Activated B cell treated with CpG ODN at 0.5 μM for 24 hours (primary cell): ENCODE measurements around the gene SEPTIN12. TPM values are rescaled to one million over a fixed set of nuclear protein-coding genes. Genes with fewer than 3 reads are reported as not detected.

Source experiments
- ATAC-seq: fragments of 200-7000 bp; cut with Tn5 transposase; one replicate; pipeline ENCODE4 v1.10.0; 2021; ENCODE audit warnings: low read depth, mild to moderate bottlenecking, moderate library complexity
- CTCF ChIA-PET: fragments of 350-600 bp; sonication (Branson Sonifier 250); formaldehyde crosslinking; loops from one replicate; lab custom pipeline; 2021; ENCODE audit warnings: antibody characterized with exemption; lab: Charles Lee
- POLR2A ChIA-PET: fragments of 350-600 bp; sonication (Branson Sonifier 250); formaldehyde crosslinking; loops from one replicate; lab custom pipeline; 2021; ENCODE audit warnings: antibody characterized with exemption; lab: Charles Lee
- DNase-seq: peaks from one replicate; pipeline ENCODE4 v3.0.0; 2022
- H3K27ac Mint-ChIP-seq: one replicate; pipeline ENCODE4 v1.8.0; 2020; ENCODE audit warnings: mixed read lengths
- H3K27me3 Mint-ChIP-seq: one replicate; pipeline ENCODE4 v1.8.0; 2021; ENCODE audit warnings: mixed read lengths
- H3K36me3 Mint-ChIP-seq: one replicate; pipeline ENCODE4 v1.8.0; 2021; ENCODE audit warnings: low read depth, mixed read lengths
- H3K4me1 Mint-ChIP-seq: one replicate; pipeline ENCODE4 v1.8.0; 2021; ENCODE audit warnings: mixed read lengths
- H3K4me3 Mint-ChIP-seq: one replicate; pipeline ENCODE4 v1.8.0; 2020; ENCODE audit warnings: mild to moderate bottlenecking, mixed read lengths
- H3K9me3 Mint-ChIP-seq: one replicate; pipeline ENCODE4 v1.8.0; 2020; ENCODE audit warnings: mixed read lengths
- CTCF ChIP-seq: fragments of 200-600 bp; IDR thresholded peaks from one replicate; pipeline ENCODE4 v1.8.0; 2022; ENCODE audit warnings: antibody characterized with exemption, mild to moderate bottlenecking
- intact Hi-C: fragments of 100-400 bp; cut with micrococcal nuclease; formaldehyde crosslinking; loops from one replicate; pipeline ENCODE4 v1.15.1; 2024
- total RNA-seq: library from RNA; stranded (reverse); gene quantifications from 2 replicates; pipeline ENCODE4 v1.2.3, GENCODE V29; 2022

SEPTIN12 gene
- total RNA-seq, 1 donor from 2014 or later, result not detected

DNA sequence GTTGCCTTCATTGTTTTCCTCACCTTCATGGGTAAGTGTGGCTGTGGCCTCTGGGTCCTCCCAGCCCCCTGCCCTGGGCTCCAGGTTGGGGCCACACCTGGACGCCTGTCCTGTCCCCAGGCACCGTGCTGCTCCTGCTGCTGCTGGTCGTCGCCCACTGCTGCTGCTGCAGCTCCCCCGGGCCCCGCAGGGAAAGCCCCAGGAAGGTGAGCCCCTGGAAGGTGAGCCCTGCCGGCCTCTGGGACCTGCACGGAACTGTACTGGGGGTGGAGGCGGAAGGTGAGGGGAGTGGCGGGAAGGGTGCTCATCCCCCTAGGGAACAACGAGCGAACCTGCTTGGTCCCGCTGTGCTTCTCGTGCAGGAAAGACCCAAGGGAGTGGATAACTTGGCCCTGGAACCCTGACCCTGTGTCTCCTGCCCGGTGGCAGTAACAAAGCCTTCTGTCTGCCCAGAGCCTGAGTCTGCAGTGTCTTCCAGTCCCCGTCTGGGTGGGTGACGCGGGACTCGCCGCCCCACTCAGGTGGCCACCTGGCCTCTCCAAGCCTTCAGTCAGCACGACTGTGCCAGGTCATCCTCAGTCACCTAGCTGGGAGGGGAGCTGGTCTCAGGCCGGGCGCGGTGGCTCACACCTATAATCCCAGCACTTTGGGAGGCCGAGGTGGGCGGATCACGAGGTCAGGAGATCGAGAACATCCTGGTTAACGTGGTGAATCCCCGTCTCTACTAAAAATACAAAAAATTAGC is 7.9 kb upstream of the SEPTIN12 start:
- ATAC-seq, result no peak
- no peak for TF ChIP-seq CTCF
- POLR2A ChIA-PET, result interaction anchor here (0.6 kb wide), 1 partner anchor 11 kb away, joined by 12 read pairs; no protein-coding TSS in a partner anchor
- H3K4me1 Mint-ChIP-seq, result peaks cover 10% of the 10 kb centered on the region
- intact Hi-C loops, result no loop called here
- H3K27ac Mint-ChIP-seq, result no peak overlapping the region
- no peak for DNase-seq
- H3K9me3 Mint-ChIP-seq, result no peaks in the 10 kb centered on the region
- CTCF ChIA-PET, result no interaction called here
- H3K27me3 Mint-ChIP-seq, result no peaks in the 10 kb centered on the region
- H3K4me3 Mint-ChIP-seq, result no peak overlapping the region
- H3K36me3 Mint-ChIP-seq, result no peaks in the 10 kb centered on the region

- intact Hi-C loops, result no loop called here
- Mint-ChIP-seq H3K9me3 (no peaks in the 10 kb centered on the region), H3K27ac (no peak within 1 kb of the TSS), H3K27me3 (no peaks in the 10 kb centered on the region), H3K4me3 (no peak within 1 kb of the TSS), H3K4me1 (peaks cover 3% of the 10 kb centered on the region), H3K36me3 (no peaks in the 10 kb centered on the region)
- DNase-seq (no peak), ATAC-seq (no peak)
- TF ChIP-seq CTCF, result no peak
- ChIA-PET CTCF (no interaction called here), POLR2A (interaction anchor here (0.6 kb wide), 1 partner anchor 12 kb away, joined by 12 read pairs; no protein-coding TSS in a partner anchor)
Observed at GRCh38 chr16:4795181-4795827, 7.2 kb upstream of the SEPTIN12 start, which contains the start of gene SMIM22. SMIM22 (plus strand) TSS chr16:4795369; CDS start chr16:4795735, 366 bp downstream.

DNA sequence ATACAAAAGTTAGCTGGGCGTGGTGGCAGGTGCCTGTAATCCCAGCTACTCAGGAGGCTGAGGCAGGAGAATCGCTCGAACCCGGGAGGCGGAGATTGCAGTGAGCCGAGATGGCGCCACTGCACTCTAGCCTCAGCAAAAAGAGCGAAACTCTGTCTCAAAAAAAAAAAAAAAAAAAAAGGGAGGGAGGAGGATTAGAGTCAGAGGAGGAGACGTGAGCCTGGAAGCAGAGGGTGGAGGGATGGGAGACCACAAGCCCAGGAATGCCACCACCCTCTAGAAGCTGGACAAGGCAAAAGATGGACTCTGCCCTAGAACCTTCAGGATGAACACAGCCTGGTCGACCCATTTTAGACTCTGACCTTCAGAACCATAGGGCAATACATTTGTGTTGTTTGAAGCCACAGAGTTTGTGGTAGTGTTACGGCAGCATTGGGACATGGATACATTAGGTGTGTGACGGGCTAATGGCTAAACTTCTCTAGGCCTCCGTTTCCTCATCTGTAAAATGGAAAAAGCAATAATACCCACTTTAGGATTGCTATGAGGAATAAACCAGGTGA is 4.9 kb upstream of the SEPTIN12 start:
- no peak for TF ChIP-seq CTCF
- ChIA-PET CTCF (no interaction called here), POLR2A (no interaction called here)
- Mint-ChIP-seq H3K27me3 (no peaks in the 10 kb centered on the region), H3K27ac (no peak overlapping the region), H3K4me3 (no peak overlapping the region), H3K36me3 (no peaks in the 10 kb centered on the region), H3K9me3 (no peaks in the 10 kb centered on the region), H3K4me1 (no peaks in the 10 kb centered on the region)
- ATAC-seq (no peak), DNase-seq (no peak)
- intact Hi-C loops, result no loop called here

- ChIA-PET CTCF (no interaction called here), POLR2A (no interaction called here)
- Mint-ChIP-seq H3K4me3 (no peak overlapping the region), H3K27me3 (no peaks in the 10 kb centered on the region), H3K36me3 (no peaks in the 10 kb centered on the region), H3K27ac (no peak overlapping the region), H3K9me3 (no peaks in the 10 kb centered on the region), H3K4me1 (no peaks in the 10 kb centered on the region)
- ATAC-seq (no peak), DNase-seq (no peak)
- TF ChIP-seq CTCF, result no peak
- intact Hi-C loops, result no loop called here
Observed at GRCh38 chr16:4790871-4791270, 2.7 kb upstream of the SEPTIN12 start.

DNA sequence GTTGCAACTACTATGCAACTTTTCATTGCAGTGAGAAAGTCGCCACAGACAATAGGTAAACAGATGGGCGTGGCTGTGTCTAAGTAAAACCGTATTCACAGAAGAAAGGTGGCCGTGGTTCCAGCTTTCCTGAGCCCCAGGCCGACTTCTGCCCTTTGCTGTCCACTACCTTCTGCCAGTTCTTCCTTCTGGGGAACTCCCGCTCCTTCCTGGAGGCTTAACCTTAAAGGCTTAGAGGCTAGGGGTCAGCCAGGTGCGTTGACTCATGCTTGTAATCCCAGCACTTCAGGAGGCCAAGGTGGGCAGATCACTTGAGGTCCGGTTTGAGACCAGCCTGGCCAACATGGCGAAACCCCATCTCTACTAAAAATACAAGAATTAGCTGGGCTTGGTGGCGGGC is 2.1 kb upstream of the SEPTIN12 start:
- Mint-ChIP-seq H3K27me3 (no peaks in the 10 kb centered on the region), H3K36me3 (no peaks in the 10 kb centered on the region), H3K4me1 (no peaks in the 10 kb centered on the region), H3K27ac (no peak overlapping the region), H3K4me3 (no peak overlapping the region), H3K9me3 (no peaks in the 10 kb centered on the region)
- ATAC-seq (no peak), DNase-seq (no peak)
- ChIA-PET CTCF (no interaction called here), POLR2A (interaction anchor here (0.7 kb wide), 1 partner anchor 15 kb away, joined by 4 read pairs; no protein-coding TSS in a partner anchor)
- intact Hi-C loops, result no loop called here
- TF ChIP-seq CTCF, result no peak
